ENCODE data around the gene ATAT1.
A peak's percentile ranks its signal among the peaks of the same experiment; 100 is the strongest.

The ATAT1 gene

GRCh38 chr6:30651143-30651542 lies 24.5 kb downstream of the ATAT1 start:
- no peak overlapping the region for H3K4me3 ChIP-seq (replicated peaks; ENCODE audit: insufficient read depth, low read length)
- no peaks in the 10 kb centered on the region for H3K27me3 ChIP-seq (ENCODE audit: insufficient read depth, poor library complexity, severe bottlenecking)
- DNase-seq (ENCODE audit: low read depth in 1 of 2, low spot score in 1 of 2): no peak
- H3K27ac ChIP-seq (replicated peaks): no peak overlapping the region
- no peak for TF ChIP-seq SPI1 (IDR thresholded peaks at IDR 0.05; ENCODE audit: borderline replicate concordance, low read depth)
- no peak for TF ChIP-seq REST (IDR thresholded peaks at IDR 0.05; ENCODE audit: insufficient replicate concordance, low read depth)
- TF ChIP-seq CTCF (IDR thresholded peaks at IDR 0.05; ENCODE audit: insufficient read depth, low read length): no peak
- TF ChIP-seq GABPA (IDR thresholded peaks at IDR 0.05; ENCODE audit: low read depth): no peak
- no peak for TF ChIP-seq POLR2AphosphoS5 (IDR thresholded peaks at IDR 0.05; ENCODE audit: low read depth)

- H3K27ac ChIP-seq (replicated peaks): no peak overlapping the region; the same call in 1 of the 2 replicates
- H3K4me3 ChIP-seq (replicated peaks; ENCODE audit: insufficient read depth, low read length): no peak overlapping the region
- no peak for DNase-seq (ENCODE audit: low read depth in 1 of 2, low spot score in 1 of 2)
- TF ChIP-seq POLR2AphosphoS5 (IDR thresholded peaks at IDR 0.05; ENCODE audit: low read depth): no peak
- TF ChIP-seq GABPA (IDR thresholded peaks at IDR 0.05; ENCODE audit: low read depth): no peak
- no peaks in the 10 kb centered on the region for H3K27me3 ChIP-seq (ENCODE audit: insufficient read depth, poor library complexity, severe bottlenecking)
Observed at GRCh38 chr6:30654798-30655742, 28.4 kb downstream of the ATAT1 start.

GRCh38 chr6:30655743-30656094 lies 29.0 kb downstream of the ATAT1 start:
- TF ChIP-seq SPI1 (IDR thresholded peaks at IDR 0.05; ENCODE audit: borderline replicate concordance, low read depth) (no peak), CTCF (IDR thresholded peaks at IDR 0.05; ENCODE audit: insufficient read depth, low read length) (no peak), POLR2AphosphoS5 (IDR thresholded peaks at IDR 0.05; ENCODE audit: low read depth) (no peak), REST (IDR thresholded peaks at IDR 0.05; ENCODE audit: insufficient replicate concordance, low read depth) (no peak), GABPA (IDR thresholded peaks at IDR 0.05; ENCODE audit: low read depth) (no peak)

GRCh38 chr6:30656513-30656912 lies 29.8 kb downstream of the ATAT1 start:
- H3K27me3 ChIP-seq (ENCODE audit: insufficient read depth, poor library complexity, severe bottlenecking): no peaks in the 10 kb centered on the region
- no peak overlapping the region for H3K4me3 ChIP-seq (replicated peaks; ENCODE audit: insufficient read depth, low read length)
- no peak for TF ChIP-seq CTCF (IDR thresholded peaks at IDR 0.05; ENCODE audit: insufficient read depth, low read length)
- no peak for TF ChIP-seq REST (IDR thresholded peaks at IDR 0.05; ENCODE audit: insufficient replicate concordance, low read depth)
- TF ChIP-seq POLR2AphosphoS5 (IDR thresholded peaks at IDR 0.05; ENCODE audit: low read depth): no peak
- TF ChIP-seq GABPA (IDR thresholded peaks at IDR 0.05; ENCODE audit: low read depth): peak; percentile 9; the same call in 1 of the 2 replicates
- peak; percentile 94 for TF ChIP-seq SPI1 (IDR thresholded peaks at IDR 0.05; ENCODE audit: borderline replicate concordance, low read depth)
- H3K27ac ChIP-seq (replicated peaks): no peak overlapping the region
- peak; percentile 71 to 95 for DNase-seq (ENCODE audit: low read depth in 1 of 2, low spot score in 1 of 2)

More at GRCh38 chr6:30655743-30656094, 29.0 kb downstream of the ATAT1 start:
- Histone ChIP-seq H3K4me3 (replicated peaks; ENCODE audit: insufficient read depth, low read length) (no peak overlapping the region), H3K27ac (replicated peaks) (no peak overlapping the region), H3K27me3 (ENCODE audit: insufficient read depth, poor library complexity, severe bottlenecking) (no peaks in the 10 kb centered on the region)
- DNase-seq (ENCODE audit: low read depth in 1 of 2, low spot score in 1 of 2): no peak

All from HL-60 (cell line).